ENCODE measurements around the gene PSMA5.

- TF ChIP-seq POLR2A (IDR thresholded peaks at IDR 0.05; ENCODE audit: low read depth, low read length): no peak
- TF ChIP-seq SMC3 (IDR thresholded peaks at IDR 0.05; ENCODE audit: low read depth, low read length): no peak
- TF ChIP-seq USF2 (IDR thresholded peaks at IDR 0.05; ENCODE audit: low read depth, low read length): no peak
- TF ChIP-seq CTCF (conservative IDR thresholded peaks at IDR 0.05; ENCODE audit: low read depth, low read length): no peak
- TF ChIP-seq MXI1 (IDR thresholded peaks at IDR 0.05; ENCODE audit: borderline replicate concordance, low read depth, low read length): no peak
- TF ChIP-seq NFE2L2 (IDR thresholded peaks at IDR 0.05; ENCODE audit: low read depth, low read length): no peak
- TF ChIP-seq CHD1 (IDR thresholded peaks at IDR 0.05; ENCODE audit: low read depth, low read length): no peak
- TF ChIP-seq RAD21 (IDR thresholded peaks at IDR 0.05; ENCODE audit: low read length): no peak
- no peak for TF ChIP-seq MAZ (IDR thresholded peaks at IDR 0.05; ENCODE audit: borderline replicate concordance, low read depth, low read length)
- TF ChIP-seq CEBPB (IDR thresholded peaks at IDR 0.05; ENCODE audit: low read depth, low read length): no peak
- no peak for TF ChIP-seq FOS (IDR thresholded peaks at IDR 0.05; ENCODE audit: low read depth, low read length)
- no peak for TF ChIP-seq RCOR1 (IDR thresholded peaks at IDR 0.05; ENCODE audit: insufficient replicate concordance, low read length)
- TF ChIP-seq MAFK (IDR thresholded peaks at IDR 0.05; ENCODE audit: low read depth, low read length): no peak
- TF ChIP-seq ELK1 (IDR thresholded peaks at IDR 0.05; ENCODE audit: borderline replicate concordance, low read depth, low read length): no peak
Observed at GRCh38 chr1:109427171-109427467, 871 bp upstream of the PSMA5 start.
